A673 (cell line): Measurements from ENCODE around the gene SEMA5A.

Experiments used
- CTCF ChIP-seq: fragments of 300-800, 200-600 bp; sonication (generic); conservative IDR thresholded peaks from 2 replicates; pipeline ENCODE4 v1.5.1; 2017; ENCODE audit warnings: low read depth, mild to moderate bottlenecking, antibody characterized with exemption, low read length, moderate library complexity, mixed read lengths
- EZH2 ChIP-seq: fragments of 200-600 bp; sonication (generic); IDR thresholded peaks from 2 replicates; pipeline ENCODE4 v1.6.1; 2017; ENCODE audit warnings: borderline replicate concordance, low read depth, mild to moderate bottlenecking, mixed read lengths, antibody characterized with exemption, low read length; ENCODE audit not compliant: poor library complexity, severe bottlenecking

- TF ChIP-seq EZH2 (no peak), CTCF (no peak)
Observed at GRCh38 chr5:9431151-9431495, 114.8 kb downstream of the SEMA5A start.
